ENCODE results near the gene ERCC3.

- no peak for TF ChIP-seq ZNF629 (CRISPR knock-in tag; conservative IDR thresholded peaks at IDR 0.05)
- no peak for TF ChIP-seq TSC22D2 (CRISPR knock-in tag; IDR thresholded peaks at IDR 0.05; ENCODE audit: borderline replicate concordance)
- no peak for TF ChIP-seq CC2D1A (CRISPR knock-in tag; IDR thresholded peaks at IDR 0.05)
- no peak for TF ChIP-seq JUND (CRISPR knock-in tag; IDR thresholded peaks at IDR 0.05)
- no peak for TF ChIP-seq AHDC1 (CRISPR knock-in tag; IDR thresholded peaks at IDR 0.05; ENCODE audit: borderline replicate concordance)
- TF ChIP-seq CTCF (CRISPR knock-in tag; IDR thresholded peaks at IDR 0.05), result no peak
- no peak for TF ChIP-seq POLR2A (IDR thresholded peaks at IDR 0.05; ENCODE audit: insufficient read depth in 1 of 2, low read depth in 2 of 2, low read length in 2 of 2)
- TF ChIP-seq ZNF660 (CRISPR knock-in tag; IDR thresholded peaks at IDR 0.05; ENCODE audit: borderline replicate concordance, low read depth), result no peak
- TF ChIP-seq ZNF580 (CRISPR knock-in tag; IDR thresholded peaks at IDR 0.05; ENCODE audit: borderline replicate concordance, low read depth), result no peak
- no peak for TF ChIP-seq ATF6 (CRISPR knock-in tag; conservative IDR thresholded peaks at IDR 0.05)
- no peak for TF ChIP-seq RFX5 (IDR thresholded peaks at IDR 0.05; ENCODE audit: low read depth, low read length)
Measured at GRCh38 chr2:127216095-127216494, 77.8 kb downstream of the ERCC3 start.
